HG02571 (cell line): Measurements from ENCODE around the gene CCDC117.

ENCODE experiments used
- ATAC-seq: cut with Tn5 transposase; IDR thresholded peaks from one replicate; pipeline ENCODE4 v1.9.1; 2021; ENCODE audit warnings: mild to moderate bottlenecking, moderate library complexity; ENCODE audit not compliant: unreplicated experiment

The CCDC117 gene

DNA sequence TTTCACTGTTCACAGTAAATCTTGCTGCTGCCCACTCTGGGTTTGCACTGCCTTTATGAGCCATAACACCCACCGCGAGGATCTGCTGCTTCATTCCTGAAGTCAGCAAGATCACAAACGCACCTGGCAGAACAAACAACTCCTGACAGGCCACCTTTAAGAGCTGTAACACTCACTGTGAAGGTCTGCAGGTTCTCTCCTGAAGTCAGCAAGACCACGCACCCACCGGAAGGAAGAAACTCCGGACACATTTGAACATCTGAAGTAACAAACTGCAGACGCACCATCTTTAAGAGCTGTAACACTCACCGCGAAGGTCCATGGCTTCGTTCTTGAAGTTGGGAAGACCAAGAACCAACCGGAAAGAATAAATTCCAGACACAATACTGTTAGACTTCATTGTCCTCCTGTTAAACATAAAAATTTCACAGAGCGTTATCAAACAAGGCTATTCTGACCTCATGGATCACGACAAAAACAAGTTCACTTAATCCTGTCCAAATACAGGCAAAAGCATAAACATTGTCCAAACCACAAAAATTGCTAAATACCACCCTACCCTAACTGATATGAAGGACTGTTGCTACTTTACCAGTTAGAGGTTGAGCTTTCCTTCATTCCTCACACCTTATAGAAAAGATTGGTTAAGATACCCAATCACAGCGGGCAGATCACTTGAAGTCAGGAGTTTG, 3.0 kb upstream of the CCDC117 start:
- ATAC-seq, result no peak

DNA sequence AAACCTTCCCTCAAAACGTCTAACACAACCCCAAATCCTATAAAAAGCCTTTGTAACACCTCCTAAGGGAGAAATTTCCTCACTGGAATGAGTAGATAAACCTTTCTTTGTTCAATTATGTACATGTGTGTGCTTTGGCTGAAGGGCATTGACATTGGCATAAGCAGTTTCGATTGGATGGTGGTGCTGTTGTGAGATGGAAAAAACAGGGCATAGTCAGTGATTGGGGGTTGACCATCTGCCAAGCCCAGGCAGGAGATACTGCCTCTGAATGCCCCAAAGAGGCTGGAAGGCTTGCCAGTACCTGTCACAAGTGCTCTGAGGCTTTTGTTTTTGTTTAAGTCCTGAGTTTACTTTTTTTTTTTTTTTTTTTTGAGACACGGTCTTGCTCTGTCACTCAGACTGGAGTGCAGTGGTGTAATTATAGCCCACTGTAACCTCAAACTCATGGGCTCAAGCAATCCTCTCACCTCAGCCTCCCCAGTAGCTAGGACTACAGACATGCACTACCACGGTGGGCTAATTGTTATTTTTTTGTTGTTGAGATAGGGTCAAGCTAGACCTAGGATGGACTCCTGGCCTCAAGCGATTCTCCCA, 1.2 kb upstream of the CCDC117 start:
- ATAC-seq, result no peak

GRCh38 chr22:28773461-28773867, 969 bp downstream of the CCDC117 start:
- ATAC-seq, result peak; percentile 16

DNA sequence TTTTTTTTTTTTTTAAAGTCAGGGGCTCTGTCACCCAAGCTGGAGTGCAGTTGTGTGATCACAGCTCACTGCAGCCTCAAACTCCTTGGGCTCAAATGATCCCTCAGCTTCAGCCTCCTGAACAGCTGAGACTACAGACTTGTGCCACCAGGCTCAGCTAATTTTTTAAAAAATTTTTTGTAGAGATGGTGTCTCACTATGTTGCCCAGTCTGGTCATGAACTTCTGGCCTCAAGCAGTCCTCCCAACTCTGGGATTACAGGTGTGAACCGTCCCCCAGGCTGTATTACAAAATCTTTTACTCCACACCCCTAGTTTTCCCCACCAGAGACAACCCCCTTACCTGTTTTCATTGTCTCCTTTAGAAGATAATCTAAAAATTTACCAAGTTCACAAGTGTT, 1.9 kb downstream of the CCDC117 start:
- no peak for ATAC-seq

GRCh38 chr22:28779833-28780232, 7.3 kb downstream of the CCDC117 start:
- no peak for ATAC-seq

- no peak for ATAC-seq
These were observed 7.8 kb downstream of the CCDC117 start for GRCh38 chr22:28780296-28780695.

DNA sequence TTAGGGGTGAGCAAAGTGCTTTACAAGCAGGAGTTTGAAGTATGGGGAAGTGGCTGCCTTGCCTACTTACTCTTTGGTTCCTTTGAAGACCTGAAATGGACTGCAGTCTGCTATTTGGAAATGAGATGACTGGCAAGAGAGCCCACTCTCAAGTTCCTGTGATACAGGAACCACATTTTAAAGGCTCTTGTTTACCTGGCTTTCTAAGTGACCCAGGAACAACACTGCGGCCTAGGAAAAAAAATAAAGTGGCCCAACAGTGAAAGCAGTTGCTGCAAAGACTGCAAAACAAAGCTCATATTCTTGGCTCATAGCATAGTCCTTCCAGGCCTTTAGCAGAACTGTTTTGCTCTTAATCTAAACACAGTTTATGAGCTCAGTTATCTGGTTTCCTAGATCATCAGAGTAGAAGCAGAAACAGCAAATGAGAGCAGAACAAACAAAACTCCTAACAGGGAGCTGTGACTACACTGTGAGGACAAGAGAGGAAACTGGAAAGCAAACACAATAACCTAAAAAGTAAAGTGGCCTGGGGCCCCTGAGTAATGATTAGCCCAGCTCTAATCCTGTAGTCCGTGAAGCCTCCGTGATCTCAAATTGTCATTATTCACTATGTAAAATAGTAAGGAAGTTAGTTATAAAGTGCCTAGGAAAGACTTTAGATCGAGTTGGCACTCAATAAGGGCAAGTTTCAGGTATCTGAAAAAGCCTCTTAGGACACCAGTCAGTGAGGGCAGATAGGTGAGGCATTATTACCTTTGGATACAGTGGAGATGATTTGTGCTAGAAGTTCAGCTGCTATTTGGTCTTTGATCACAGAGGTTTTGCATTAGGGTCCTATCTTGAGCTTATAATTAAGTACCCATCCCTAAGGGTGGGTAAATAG, 11.5 kb downstream of the CCDC117 start:
- no peak for ATAC-seq

DNA sequence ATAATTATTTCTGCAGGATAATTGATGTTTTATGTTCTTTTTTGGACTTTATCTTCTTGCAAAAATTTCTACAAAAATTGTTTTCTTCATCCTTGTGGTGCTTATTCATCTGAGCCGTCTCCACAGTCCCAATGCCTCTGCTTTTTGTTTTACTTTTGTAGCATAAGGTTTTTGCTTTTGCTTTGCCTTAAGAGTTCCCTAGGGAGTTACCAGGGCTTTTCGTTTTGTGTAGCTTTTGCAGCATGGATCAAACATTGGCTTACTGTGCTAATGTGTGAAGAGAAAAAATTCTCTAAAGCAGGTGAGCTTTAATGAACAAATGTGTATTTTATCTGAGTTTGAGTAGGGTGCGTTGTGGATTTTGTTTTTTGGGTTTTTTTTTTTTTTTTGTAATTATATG, 16.1 kb downstream of the CCDC117 start:
- no peak for ATAC-seq

- no peak for ATAC-seq
These were observed 18.6 kb downstream of the CCDC117 start for GRCh38 chr22:28791124-28791523.

DNA sequence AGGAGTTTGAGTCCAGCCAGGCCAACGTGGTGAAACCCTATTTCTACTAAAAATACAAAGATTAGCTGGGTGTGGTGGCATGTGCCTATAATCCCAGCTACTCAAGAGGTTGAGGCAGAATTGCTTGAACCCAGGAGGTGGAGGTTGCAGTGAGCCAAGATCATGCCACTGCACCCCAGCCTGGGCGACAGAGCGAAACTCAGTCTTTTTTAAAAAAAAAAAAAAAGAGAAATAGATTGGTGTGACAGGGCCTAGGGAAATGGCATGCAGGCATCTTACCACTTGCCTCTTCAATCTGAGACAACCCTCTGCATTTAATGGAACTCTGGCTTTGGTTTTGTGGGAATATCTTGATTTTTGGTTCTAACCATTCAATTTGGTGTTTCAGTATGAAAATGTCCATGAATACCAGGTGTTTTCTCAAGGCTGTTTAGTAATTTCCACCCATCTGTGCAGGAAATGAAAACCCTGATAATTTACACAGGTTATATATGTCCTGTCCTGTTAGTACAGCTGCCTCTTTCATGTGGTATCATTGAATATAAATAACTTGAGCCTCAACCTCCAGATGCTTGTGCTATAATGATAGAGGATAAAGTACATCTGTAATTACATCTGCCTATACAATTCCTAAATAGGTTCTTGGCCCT, 19.5 kb downstream of the CCDC117 start:
- ATAC-seq, result no peak

DNA sequence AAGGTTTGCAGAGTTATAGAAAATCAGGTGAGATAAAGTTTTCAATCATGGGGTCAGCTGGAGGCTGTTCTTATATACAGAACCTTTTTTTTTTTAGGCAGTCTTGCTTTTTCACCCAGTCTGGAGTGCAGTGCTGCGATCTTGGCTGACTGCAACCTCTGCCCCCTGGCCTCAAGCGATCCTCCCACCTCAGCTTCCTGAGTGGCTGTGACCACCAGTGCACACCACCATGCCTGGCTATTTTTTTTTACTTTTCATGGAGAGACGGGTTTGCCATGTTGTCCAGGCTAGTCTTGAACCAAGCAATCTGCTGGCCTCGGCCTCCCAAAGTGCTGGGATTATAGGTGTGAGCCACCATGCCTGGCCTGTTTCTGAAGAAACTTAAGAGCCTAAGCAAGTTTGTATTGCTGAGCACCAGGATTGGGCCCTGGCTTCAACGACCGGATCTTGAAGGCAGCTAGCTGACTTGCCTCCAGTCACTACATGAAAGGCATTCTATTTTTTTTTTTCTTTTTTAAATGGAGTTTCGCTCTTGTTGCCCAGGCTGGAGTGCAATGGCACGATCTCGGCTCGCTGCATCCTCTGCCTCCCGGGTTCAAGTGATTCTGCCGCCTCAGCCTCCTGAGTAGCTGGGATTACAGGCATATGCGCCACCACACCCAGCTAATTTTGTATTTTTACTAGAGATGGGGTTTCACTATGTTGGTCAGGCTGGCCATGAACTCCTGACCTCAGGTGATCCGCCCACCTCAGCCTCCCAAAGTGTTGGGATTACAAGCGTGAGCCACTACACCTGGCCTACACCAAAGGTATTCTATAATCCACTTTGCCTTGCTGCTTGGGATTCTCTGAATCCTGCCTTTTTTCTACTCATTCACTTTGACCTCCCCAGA, 20.2 kb downstream of the CCDC117 start:
- no peak for ATAC-seq

- ATAC-seq, result no peak
These were observed 21.6 kb downstream of the CCDC117 start for GRCh38 chr22:28793976-28794584.

DNA sequence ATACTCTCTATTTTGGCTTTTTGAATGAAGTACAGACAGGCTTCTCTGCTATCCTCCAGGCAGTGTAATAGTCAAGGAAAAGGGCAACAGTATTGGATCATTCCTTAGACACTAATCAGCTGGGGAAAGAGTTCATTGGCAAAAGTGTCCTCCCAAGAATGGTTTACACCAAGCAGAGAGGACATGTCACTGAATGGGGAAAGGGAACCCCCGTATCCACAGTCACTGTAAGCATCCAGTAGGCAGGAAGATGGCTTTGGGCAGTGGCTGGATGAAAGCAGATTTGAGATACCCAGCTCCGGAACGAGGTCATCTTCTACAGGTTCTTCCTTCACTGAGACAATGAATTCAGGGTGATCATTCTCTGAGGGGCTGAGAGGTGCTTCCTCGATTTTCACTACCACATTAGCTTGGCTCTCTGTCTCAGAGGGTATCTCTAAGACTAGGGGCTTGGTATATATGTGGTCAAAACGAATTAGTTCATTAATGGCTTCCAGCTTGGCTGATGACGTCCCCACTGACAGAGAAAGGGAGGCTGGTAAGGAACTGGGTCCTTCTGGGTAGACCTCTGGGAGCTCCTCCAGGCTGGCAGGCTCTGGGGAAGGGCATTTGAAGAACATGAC, 22.7 kb downstream of the CCDC117 start:
- no peak for ATAC-seq

GRCh38 chr22:28795932-28796856, 23.7 kb downstream of the CCDC117 start:
- ATAC-seq, result no peak

DNA sequence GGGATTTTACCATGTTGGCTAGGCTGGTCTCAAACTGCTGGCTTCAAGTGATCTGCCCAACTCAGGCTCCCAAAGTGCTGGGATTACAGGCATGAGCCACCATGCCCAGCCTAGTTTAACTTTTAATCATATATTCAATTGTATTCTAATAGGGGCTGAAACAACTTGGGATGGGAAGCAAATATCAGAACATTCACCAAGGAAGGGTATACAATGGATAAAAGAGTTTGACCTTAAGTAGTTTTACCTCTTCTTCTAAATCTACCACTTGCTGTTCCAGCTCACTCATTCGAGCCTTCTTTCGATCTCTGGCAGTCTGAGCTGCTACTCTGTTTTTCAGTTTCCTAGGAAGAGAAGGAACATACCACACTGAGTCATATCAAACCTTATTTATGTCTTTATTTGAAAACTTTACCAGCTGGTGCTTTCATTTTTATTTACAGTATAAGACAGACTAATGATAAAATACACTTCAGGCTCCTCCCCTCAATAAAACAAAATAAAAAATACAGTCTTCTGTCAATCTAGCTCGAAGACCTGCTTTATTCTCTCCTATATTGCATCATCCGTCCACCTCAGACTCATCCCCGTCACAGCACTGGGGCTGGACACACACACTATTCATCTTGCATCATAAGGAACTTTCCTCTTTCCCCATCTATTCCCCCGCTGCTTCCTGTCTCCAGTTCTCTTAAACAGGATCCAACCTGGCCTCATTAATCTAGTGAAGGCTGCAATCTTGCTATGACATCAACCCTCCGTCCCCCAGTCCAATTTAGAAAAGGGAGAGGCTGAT, 26.5 kb downstream of the CCDC117 start:
- ATAC-seq, result no peak

DNA sequence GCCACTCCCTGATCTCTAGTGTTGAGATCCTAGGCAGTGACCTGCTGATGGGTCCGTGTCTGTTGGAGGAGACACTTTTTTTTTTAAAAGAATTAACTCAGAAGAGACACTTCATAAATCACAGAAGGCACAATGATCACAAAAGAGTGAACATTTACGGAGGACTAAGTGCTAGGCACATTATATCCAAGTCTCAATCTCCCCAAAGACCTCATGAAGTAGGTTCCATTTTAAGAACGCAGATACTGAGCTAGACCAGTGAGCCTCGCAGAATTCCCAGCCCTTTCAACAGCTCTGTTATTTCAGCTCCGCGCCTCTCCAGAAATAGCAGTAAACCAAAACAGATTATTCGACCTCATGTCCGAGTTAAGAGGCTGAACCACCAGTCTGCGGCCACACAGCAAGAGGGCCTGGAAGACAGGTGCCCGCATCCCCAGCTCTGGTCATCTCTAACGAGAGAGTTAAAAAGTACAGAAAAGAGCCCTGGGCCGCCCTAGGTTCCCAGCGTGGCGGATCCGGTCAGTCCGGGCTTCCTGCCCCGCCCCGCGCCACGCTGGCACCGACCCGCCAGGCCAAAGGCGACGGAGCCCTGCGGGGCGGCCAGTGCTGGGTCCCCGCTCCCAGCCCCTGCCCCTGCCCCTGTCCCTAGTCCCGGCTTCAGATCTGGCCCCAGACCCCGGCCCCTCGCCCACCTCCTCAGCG, 27.3 kb downstream of the CCDC117 start:
- ATAC-seq, result peak; percentile 25
